ENCODE data around the gene CMIP.

CMIP gene

DNA sequence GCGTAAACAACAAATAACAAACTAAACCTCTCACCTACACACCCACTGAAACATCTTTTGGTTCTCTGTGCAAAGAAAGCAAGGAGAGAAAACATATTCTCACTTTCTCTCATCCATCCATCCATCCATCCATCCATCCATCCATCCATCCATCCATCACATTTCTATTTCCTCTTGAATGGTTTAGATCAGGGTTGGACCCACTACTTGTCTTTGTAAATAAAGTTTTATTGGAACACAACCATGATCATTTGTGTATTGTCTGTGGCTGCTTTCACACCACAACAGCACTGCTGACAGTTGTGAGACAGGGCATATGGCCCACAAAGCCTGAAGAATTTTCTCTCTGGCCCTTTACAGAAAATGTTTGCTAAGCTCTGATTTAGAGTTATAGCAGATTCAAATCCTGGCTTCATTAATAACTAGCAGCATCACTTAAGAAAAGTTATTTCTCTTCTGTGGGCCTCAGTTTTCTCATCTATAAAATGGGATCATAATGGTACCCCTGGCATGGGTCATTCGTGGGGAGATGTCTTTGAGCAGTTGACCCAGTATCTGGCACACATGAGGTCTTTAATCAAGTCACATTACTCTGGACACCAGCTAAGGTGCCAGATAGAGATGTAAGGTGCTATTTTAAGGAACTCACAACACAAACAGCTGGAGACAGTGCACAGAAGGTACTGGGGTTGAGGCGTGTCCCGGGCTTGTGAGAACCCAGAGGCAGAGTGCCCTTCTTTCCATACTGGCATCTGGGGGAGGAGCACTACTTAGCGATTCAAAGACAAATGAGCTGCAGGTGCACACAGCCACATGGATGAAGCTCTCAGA is 146.3 kb downstream of the CMIP start:
- no peak for DNase-seq

DNA sequence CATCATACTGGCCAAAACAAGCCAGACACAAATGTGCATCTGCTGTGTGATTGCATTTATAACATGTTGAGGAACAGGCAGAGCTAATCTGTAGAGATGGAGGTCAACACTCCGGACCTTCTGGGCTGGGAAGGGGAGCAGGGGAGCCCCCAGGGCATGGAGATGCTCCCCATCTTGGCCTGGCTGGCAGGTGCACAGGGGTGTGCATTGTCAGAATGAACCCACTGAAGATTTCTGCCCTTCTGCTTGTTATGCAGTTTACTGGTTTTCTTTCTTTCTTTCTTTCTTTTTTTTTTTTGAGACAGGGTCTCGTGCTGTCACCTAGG is 146.9 kb downstream of the CMIP start:
- DNase-seq, result no peak

DNA sequence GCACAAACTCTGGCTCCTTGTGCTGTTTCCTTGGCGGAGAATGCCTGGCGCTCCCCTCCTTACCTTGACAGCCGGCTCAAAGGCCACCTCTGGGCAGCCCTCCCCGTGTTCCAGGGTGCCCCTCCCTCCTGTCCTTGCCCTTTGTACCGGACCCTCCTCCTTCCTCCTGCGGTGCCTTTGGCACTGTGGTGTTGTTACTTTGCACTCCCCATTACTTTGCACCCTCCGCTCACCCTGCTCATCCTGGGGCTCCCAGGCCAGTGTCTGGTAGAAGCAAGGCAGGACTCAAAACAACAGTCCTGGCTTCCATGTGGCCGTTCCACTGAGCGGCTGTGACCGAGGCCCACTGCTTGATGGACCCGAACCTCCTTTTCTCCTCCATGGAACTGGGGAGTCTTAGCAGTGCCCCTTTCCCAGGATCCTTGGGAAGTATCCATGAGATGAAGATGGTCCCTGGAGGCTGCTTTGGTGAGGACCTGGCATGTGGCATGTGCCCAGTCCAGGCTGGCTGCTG is 147.8 kb downstream of the CMIP start:
- no peak for DNase-seq

DNA sequence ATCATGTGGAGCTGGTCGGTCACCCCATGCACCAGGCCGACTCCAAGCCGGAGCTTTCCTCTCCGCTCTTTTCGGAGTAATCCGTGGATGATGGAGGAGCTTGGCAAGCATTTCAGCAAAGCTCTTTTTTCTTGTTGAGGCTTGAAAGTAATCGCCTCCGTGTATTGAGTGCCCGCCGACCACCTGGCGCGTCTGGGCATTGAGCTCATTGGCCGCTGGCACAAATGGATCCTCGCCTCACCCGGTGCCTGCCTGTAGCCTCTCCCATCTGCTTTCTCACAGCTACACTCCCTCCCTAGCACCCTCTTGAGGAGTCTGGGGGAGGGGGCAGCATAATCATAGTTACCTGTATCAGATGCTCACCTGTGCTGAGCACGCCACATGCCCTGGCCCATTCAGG is 148.9 kb downstream of the CMIP start:
- no peak for DNase-seq

DNA sequence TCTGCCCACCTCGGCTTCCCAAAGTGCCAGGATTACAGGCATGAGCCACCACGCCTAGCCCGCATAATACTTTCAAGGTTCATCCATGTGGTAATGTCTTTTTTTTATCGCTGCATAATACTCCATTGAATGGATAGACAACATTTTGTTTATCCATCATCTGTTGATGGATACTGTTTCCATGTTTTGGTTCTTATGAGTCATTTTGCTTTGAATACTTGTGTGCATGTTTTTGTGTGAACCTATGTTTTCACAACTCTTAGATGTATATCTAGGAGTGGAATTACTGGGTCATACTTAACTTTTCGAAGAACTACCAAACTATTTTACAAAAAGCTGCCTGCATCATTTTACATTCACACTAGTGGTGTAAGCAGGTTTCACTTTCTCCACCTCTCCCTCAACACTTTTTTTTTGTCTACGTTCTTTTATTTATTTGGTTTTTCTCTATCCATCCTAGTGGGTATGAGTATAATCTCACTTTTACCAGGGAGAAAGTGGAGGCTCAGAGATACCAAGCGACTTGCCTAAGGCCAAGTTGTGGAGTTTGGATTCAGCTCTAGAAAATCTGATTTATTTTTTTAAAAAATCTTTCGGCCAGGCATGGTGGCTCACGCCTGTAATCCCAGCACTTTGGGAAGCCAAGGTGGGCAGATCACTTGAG is 151.2 kb downstream of the CMIP start:
- no peak for DNase-seq

DNA sequence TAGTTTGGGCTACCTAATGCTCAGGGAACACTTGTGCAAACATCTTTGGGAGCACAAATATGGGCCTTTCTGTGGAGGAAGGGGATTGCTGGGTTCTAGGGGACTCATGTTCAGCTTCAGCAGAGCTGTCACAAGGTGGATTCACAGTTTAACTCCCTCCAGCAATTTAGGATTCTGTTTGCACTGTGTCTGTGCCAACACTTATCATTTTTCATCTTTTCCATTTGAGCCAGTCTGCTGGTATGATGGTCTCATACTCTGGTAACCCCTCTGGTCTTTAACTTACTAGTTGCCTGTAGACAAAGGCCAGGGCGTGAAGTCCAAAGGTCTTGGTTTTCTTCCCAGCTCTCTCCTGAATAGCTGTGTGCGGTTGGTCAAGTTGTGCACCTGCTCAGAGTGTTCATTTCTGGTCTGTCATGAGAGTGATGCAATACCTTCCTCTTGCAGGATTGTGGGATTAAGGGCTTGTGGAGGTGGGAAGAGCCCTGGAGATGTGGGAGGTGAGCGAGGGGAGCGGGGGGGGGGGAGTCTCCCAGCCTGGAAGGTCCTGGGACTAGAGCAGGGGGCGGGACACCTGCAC is 152.6 kb downstream of the CMIP start:
- DNase-seq, result no peak

DNA sequence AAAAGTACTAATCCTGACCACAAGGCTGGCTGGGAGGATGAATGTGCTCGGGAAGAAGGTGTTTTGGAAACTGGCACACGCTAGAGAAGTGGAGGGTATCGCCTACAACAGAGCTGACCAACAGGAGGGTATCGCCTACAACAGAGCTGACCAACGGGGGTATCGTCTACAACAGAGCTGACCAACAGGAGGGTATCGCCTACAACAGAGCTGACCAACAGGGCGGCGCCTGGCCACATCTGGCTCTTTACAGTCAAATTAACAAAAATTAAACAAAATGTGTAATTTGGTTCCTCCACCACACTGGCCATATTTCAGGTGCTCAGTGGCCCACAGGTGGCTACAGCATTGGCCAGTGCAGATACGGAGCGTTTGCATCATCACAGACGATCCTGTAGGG is 153.5 kb downstream of the CMIP start:
- no peak for DNase-seq

DNA sequence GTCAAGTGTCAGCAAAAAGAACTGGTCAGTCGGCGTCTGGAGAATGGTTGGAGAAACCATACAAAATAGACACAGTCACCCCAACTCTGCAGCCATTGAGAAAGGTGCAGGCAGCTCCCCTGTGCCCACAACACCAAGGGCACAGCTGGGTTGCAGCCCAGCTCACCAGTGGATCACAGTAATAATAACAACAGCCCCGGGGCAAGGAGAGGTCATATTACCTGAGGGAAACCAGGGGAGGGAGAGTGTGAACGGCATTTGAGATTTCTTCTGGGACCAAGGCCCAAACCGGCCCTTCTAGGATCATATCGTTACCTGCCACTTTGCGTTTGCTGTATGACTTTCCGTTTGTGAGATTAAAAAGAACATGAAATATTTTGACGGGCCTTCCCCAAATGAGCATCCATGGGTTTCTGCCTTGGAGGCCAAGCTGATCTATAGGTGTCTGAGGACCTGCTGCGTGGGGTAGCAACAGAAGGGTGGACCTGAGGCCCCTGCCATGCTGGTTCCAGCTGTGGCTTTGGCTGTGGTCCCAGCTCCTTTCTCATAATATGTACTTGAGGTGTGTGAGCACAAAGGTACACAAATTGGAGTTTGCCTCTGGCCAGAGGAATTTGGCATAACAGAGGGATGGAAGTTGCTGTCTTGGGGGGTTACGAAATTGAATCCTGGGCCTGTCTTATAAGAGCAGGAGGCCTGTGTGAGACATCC is 154.6 kb downstream of the CMIP start:
- no peak for DNase-seq

DNA sequence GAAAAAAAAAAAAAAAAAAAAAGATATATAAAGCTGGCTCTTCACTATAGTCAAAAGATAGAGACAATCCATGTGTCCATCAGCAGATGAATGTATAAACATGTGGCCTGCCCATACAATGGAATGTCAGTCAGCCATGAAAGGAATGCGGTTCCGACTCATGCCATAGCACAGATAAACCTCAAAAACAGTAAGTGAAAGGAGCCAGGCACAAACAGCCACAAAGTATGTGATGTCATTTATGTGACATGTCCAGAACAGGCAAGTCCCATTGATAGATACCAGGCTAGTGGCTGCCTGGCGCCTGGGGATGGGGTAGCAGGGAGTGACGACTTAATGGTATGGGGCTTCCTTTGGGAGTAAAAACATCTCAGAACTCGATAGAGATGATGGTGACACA is 155.7 kb downstream of the CMIP start:
- peak; percentile 92 for DNase-seq

DNA sequence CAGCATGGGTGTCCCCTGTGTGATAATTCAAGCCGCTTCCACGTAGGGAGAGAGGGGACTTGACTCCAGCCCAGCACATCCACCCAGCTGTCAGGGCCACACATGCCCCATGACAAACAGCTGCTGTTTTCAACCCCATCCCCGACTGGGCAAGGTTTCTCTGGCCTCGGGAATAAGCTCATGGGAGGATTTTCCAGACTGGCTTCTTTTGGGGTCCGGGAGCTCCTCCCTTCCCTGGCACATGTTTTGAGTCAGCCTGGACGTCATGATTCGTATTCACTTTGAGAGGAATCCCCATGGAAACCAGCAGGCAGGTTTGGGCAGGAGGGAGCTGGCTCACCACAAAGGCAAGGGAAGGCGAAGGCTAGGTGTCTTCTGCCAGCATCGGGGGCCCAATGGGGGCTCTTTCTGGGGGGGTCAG is 156.4 kb downstream of the CMIP start:
- DNase-seq, result peak; percentile 77

DNA sequence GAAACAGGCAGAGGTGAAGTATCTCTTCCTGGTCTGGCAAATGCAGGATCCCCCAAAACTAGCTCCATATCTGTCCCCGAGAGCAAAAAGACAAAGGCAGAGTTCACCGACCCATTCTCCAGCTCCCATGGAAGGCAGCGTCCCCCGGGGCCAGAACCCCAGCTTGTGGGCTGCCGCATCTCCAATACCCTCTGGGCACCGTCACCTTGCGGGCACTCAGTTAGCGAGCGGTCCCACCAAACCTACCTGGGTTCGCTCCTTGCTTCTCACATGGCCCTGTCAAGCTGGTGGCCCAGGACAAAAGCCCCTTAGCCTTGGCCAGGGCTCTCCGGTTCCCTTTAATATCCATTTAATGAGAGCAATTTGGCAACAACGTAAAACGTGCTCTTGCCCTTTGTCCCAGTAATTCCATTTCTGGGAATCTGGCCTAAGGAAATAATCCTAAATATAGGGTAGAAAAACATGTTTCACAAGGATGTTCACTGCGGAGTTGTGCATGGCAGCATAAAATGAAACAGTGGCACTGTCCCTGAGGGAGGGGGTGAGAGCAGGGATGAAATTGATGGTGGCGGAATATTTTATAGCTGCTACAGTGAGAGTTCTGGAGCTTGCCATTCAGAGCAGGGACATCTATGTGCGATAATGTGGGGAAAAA is 157.1 kb downstream of the CMIP start:
- no peak for DNase-seq

DNA sequence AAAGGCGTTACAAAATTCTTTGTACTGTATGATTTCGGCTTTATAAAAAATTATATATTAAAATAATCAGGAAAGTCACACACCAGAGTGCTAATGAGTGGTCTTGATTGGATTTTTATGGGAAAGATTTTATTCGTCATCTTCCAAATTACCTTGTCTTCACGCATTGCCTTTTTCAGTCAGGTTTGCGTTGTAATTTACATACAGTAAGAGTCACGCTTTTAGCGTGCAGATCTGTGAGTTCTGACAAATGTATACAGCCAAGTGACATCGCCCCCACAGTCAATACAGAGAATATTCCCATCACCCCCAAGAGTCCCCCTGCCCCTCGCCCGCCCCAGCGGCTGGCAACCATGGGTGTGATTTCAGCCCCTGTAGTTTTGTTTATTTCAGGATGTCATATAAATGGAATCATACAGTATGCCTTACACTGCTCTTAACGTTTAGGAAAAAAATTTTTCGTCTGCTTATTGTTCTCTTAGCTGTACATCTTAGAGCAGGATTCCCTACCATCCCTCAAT is 157.7 kb downstream of the CMIP start:
- DNase-seq, result no peak

DNA sequence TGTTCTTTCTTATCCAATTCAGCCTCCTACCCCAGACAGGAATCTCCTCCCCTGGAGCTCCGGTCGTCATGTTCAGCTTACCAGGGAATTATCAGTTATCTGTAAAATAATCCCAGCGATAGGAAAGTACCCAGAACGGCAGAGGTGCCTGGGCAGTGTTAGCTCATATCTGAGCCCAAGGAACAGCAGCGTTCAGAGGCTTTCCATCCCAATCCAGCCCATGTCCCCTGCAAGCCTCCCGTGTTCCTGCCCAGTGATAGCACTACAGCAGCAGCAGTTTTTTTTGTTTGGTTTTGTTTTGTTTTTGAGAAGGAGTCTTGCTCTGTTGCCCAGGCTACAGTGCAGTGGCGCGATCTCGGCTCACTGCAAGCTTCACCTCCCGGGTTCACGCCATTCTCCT is 158.2 kb downstream of the CMIP start:
- DNase-seq, result no peak

DNA sequence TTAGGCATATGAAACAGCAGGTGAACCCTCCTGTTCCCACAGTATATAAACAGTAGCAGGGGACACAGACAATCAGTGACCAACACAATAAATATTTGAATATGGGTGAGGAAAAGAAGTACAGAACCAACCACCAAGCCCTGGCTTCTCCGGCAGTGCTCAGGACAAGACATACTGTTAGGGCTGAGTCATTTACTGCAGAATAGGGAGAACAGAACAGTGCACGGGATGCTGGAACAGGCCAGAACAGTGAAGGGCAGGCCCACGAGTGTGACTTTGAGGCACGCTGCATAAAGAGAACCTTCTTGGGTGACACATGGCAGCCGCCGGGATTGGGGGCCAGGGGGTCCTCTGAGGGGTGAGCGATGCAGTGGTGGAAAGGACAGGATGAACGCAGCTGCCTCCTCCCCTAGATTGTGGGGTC is 160.4 kb downstream of the CMIP start:
- DNase-seq, result peak; percentile 72

DNA sequence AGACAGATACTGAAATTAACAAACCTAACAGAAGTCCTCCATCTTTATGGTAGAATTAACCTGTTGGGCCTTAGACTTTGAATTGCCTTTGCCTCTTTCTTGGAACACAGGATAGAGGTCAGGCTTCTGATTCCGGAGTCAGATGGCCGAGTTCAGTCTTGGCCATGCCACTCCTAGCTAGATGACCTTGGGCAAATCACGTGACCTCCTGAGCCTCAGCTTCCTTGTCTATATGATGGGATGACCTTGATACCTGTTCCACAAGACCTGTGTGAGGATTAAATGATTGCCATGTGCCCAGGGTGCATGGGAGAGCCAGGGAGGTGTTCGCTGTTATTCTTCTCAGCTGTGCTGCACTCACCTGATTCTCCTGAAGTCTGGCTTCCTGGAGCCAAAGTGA is 161.4 kb downstream of the CMIP start:
- DNase-seq, result no peak

DNA sequence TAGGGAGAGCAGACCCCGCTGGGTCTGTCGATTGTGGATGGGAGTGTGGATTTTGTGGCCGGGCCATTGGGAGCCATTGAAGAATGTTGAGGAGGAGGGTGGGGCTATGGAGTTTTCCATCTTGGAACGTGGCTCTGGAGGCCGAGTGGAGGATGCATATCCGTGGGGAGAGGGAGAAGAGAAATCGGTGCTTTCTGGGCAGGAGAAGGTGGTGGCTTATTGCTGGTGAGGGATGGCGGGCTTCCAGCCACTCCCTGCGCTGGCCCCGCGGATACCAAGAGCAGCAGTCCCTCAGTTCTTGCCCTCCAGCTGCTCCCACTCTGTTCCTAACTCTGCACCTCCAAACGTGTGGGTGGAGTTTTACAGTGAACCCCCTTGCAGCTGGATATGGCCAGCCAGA is 162.4 kb downstream of the CMIP start:
- DNase-seq, result no peak

DNA sequence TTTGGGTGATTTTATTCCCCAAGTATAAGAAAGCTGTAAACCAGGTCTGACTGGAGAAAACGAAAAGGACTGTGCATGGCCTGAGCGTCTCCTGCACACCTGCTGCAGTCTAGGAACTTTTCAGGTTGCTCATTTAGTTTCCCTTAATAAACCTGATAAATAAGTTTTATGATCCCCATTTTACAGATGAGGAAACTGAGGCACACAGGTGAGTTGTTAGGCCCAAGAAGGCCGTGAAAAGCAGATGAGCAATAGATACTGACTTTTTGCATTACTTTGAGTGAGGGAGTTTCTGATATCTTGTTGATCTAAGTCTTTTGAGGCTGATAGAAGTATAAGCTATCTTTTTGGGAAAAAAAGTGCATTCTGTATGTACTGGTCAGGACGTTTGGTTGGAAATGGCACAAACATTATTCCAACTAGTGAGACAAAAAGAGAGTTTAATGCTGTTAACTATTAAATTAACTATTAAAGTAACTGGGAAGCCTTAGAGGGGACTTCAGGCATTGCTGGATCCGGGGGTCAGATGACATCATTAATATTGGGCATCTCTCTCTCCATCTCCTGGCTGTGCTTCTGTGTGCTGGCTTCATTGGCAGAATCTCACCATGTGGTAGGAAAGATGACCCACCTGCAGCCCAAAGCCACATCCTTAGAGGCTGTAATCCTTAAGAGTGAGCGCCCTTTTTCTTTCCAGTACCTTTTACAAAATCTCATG is 163.4 kb downstream of the CMIP start:
- DNase-seq, result no peak

DNA sequence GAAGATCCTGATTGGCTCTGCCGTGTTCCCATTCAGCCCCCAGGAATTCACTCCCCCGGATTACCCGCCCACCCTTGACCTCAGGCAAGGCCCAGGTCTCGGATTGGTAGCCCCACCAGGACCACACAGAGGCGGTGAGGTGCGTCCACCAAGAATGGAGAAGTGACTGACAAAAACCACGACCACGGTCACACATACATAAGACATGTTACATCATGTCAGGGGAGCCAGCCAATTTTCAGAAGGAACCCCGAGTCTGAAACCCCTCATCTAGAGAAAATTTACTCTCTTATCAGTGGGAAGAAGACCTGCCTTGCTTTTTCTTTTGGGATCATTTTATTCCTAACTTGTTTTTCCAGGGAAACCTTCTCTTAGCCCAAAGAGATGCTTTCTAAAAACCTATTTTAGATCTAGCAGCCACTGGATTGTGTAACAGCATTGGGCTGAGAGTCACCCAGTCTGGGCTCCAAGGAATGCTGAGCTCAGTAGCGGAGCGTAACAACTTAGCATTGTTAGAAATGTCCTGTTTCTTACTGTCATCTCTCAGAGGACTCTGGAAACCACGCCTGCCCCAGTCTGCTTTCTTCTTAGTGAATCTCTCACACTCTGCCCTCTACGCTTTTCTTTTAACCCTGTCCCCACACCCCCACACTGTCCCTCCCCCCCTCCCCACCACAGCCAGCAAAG is 164.1 kb downstream of the CMIP start:
- peak; percentile 85 for DNase-seq

DNA sequence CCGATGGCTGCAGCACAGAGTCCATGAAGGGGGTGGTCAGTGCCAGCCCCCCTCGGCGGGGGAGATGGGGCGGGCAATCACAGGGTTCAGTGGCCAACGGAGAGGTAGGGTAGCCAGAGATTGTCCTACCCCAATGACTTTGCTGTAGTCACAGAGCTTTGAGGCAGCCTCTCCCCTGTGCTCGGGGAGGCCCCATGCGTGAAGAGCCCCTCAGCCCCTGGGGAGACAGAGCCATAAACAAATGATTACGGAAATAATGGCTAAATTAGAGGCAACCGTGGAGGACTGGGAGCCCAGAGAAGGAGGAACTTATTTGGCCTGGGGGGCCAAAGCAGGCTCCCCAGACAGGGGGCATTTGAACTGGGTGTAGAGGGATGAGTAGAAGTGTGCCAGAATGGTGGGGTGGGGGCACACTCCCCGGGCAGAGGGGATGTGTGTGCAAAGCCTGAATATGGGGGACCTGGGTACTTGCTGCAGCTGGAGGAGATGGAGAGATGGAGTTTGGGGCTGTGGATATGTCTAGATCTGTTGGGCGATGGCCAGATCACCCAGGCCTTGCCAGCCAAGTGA is 164.8 kb downstream of the CMIP start:
- DNase-seq, result no peak

DNA sequence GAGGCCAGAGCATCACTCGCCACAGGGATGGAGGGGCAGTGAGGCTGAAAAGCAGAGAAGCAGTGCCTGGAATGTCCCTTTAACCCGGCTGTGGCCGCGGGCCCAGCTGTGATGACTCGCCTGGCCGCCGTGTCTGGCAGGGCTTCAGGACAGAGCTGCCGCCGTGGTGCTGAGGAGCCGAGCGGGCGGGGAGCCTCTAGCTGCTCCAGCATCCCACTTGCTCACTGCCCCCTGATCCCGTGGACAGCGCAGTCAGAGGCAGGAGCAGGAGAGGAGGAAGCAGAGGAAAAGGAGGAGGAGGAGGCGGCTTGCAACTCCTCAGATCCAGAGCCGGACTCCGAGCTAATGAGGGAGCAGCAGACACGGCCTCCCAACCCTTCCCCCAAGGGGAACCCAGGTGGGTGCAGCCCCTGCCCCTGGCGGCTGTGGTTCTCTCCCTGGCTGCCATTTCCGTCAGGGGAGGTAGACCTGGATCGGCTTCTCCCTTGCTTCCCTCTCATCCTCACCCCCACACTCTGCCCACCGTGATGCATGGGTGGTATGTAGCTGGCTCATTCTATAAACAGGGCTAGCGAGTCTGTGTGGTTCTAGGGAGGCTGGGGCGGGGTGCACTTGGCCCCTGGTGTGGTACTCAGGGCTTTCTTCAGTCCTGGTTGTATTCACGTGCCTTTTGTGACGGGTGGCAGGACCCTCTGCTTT is 165.7 kb downstream of the CMIP start:
- peak; percentile 80 for DNase-seq

All from fibroblast of skin of right biceps (primary cell).